Gastrocnemius medialis (tissue), 4 donors: Measurements from ENCODE around the gene COL27A1.

Source experiments
- CTCF ChIP-seq, 5 experiments: fragments of 450-650 bp in 3 of 5; fragments of 200-600 bp in 2 of 5; sonication (generic) in 2 of 5; IDR thresholded peaks in 4 of 5; conservative IDR thresholded peaks in 1 of 5; 1 replicate in 4 of 5; 2 replicates in 1 of 5; pipeline ENCODE4 v1.5.1; 2016 to 2019; ENCODE audit warnings: antibody characterized with exemption in 5 of 5, mild to moderate bottlenecking in 3 of 5, moderate library complexity in 3 of 5
- POLR2A ChIP-seq, 2 donors: fragments of 450-650 bp; IDR thresholded peaks; one replicate each; pipeline ENCODE4 v1.6.1; 2017; ENCODE audit warnings: antibody characterized with exemption in 2 of 2, mild to moderate bottlenecking in 2 of 2, moderate library complexity in 2 of 2

- TF ChIP-seq CTCF (IDR thresholded peaks at IDR 0.05 in 4 of 5, conservative IDR thresholded peaks at IDR 0.05 in 1 of 5) = no peak
- no peak for TF ChIP-seq POLR2A (IDR thresholded peaks at IDR 0.05)
Observed at GRCh38 chr9:114216976-114217375, 61.6 kb downstream of the COL27A1 start.
